SHP77 treated with DMSO at 0.1 percent for 48 hours (cell line): ENCODE data around the gene IFIT2.
"Not testable (repeated sequence)": the region's sequence is repeated elsewhere in the genome, so short reads cannot be mapped to it uniquely, and the experiment has no call there.

Experiments used
- DNase-seq: peaks from one replicate; lab custom pipeline; 2025; lab: John Stamatoyannopoulos, UW

IFIT2 gene

GRCh38 chr10:89342206-89342958 is 40.5 kb downstream of the IFIT2 start:
- peak; percentile 10 for DNase-seq

DNA sequence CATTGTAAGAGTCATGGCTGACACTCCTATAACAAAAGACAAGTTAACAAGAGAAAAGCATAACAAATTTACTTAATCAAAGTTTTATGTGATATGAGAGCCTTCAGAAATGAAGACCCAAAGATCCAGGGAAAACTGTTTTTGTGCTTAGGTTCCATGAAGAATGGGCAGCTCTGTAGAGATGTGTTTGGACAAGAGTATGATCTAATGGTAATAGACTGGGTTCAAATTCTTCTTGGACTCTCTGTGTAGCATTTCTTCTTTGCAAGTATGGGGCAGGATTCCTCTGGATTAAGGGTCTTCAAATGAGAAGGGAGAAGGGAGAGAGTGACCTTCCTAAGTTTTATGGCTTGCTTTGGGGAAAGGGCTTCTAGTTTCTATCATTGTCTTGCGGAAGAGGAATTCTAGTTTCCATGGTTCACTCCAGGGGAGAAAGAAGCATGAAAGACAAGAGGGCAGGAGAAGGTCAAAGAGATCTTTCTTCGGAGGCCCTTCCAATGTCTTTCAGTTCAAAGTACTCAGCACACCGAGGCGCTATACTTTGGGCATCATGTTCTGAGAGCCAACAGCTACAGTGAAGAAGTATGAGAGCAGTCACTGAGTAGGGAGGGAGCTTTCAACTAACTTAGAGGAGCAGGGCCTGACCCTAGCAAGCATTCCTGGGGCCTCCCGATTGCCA is 41.4 kb downstream of the IFIT2 start:
- no peak for DNase-seq

GRCh38 chr10:89344156-89344555 is 42.3 kb downstream of the IFIT2 start:
- DNase-seq, result no peak

DNA sequence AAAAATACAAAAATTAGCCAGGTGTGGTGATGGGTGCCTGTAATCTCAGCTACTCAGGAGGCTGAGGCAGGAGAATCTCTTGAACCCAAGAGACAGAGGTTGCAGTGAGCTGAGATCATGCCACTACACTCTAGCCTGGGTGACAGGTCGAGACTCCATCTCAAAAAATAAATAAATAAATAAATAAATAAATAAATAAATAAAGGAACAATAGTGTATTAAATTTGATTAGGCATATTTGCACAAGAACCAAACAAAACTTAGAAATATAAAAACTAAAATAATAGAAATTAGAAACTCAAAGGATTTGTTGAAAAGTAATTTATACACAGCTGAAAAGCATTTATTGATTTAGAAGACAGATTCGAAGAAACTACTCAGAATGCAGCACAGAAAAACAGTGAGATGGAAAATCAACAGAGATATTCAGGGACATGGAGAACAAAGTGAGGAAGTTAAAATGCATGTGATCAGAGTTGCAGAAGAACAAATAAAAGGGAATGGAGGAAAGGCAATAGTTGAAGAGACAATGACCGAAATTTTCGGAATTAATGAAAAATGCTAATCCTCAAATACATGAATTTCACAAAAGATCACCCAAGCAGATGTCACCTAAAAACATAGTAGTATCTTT is 43.6 kb downstream of the IFIT2 start:
- DNase-seq, result no peak

DNA sequence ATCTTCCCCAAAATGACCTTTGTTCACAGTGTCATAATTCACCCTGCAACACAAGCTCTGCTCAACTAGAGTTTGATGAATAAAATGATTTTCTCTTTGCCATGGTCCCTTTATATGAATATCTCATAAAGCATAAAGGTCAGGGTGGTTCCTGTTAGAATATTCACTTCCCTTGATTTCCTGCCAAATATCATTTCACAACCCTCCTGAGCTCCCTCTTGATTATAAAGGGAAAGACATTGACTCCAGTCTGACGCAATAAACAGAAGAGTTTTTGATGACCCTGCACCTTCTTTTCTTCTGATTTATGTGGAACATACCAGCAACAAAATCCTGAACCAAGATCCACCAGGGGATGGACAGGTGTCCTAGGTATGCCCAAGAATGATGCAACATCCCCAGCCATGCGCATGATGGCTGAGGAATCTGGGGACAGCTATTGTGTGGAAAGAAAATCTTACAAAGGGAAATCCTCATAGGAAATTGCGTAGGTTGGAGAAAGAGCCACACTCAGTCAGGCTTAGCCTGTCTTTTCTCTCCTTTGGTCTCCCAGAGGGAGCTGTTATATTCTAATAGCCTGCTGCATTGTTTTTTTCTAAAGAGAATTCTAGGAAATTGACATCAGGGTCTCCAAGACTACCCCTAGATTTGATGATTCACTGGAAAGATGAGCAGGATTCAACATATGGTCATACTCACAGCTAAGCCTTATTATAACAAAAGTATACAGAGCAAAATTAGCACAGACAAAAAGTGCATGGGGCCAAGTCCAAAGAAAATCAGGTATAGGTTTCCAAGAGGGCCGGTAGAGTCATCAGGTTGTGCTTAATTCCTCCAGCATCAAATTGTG is 44.8 kb downstream of the IFIT2 start:
- no peak for DNase-seq

GRCh38 chr10:89347701-89348457 is 46.0 kb downstream of the IFIT2 start:
- no peak for DNase-seq

DNA sequence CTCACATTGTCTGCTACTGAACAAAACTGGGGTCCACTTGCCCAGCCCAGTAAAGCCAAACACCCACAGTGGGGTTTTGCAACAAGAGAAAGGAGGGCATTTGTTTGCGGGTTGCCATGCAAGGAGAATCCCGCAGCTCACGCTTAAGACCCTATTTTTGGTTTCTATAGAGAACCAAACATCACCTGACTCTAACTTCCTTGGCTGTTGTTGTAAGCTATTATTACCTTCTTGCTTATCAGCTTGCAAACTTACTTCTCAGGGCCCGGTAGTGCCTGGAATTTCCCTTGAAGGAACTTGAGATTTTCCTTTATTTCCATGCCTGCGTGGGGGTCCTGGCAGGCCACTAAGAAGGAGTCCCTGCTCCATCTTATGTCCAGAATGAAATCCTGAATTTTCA is 46.6 kb downstream of the IFIT2 start:
- no peak for DNase-seq

- DNase-seq, result no peak
Observed at GRCh38 chr10:89348975-89349374, 47.1 kb downstream of the IFIT2 start.

DNA sequence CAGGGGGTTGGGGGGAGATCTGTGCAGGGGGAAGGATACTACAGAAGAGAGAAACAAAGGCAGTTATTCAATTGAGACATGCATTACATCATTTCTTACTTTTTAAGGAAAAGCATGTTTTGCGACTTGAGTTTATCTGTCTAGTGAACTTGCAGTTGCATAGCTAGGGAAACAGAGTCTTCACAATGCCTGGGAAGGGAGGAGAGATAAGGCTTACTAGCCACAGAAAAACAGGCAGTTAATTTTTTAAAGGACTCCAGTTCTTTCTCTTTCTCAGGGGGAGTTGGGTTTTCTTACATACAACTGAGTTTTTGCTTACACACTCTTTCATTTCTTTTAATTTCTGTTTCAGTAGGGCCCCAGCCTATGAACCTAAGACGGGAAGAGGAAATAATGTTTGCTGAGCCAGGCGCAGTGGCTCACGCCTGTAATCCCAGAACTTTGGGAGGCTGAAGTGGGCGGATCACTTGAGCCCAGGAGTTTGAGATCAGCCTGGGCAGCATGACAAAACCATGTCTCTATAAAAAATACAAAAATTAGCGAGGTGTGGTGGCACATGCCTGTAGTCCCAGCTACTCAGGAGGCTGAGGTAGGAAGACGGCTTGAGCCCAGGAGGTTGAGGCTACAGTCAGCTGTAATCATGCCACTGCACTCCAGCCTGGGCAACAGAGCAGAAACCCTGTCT is 48.9 kb downstream of the IFIT2 start:
- not testable (repeated sequence) for DNase-seq

GRCh38 chr10:89351412-89351779 is 49.5 kb downstream of the IFIT2 start:
- DNase-seq, result no peak

DNA sequence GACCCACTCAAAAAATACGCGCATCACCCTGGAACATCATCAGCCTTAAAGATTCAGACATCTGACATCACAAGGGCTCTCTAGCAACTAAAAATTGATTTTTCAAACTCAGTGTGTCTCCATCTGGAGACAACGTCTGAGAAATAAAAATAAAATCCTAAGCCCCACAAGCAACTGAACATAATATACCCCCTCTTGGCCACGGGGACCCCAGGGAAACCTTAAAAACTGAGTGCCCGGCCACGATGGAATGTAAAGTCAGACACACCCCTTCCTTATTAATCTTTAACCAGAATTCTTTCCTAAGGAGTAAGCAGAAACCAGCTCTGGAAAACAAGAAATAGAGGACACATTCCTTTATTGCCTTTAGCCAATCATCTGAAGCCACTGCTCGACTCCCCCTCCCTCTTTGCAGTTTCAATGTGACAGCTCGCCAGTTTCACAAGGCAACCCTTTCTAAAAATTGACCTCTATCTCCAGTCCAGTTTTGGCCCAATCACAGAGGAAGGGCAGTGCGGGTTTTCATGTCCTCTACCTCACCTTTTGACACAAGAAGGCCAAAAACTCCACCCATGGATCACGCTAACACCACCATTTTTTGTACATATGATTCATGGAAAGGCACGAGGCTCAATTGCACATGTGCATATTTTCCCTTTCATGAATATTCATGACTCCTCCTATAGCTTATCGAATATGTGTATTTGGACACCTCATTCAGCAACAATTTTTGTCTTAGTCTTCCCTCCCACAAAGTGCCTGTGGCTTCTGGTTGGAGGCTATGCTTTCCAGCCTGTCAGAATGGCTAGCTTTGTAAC is 50.1 kb downstream of the IFIT2 start:
- no peak for DNase-seq

DNA sequence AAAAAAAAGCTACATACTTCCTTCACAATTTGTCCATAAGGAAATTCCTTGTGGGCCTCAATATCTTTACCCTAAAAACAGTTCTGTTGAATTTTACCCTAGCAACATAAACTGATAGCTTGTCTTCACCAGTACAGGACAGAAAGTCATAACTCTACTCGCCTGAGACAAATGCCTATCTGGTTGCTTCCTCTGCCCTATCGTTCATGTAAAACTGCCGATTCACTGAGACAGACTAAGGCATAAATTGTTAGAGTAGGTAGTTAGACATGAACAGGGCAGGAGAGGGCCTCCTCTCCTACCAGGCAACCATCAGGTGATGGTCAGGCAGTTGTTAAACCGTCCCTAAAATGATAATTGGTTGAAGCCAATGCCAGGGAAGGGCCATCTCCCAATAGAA is 51.0 kb downstream of the IFIT2 start:
- DNase-seq, result no peak

- no peak for DNase-seq
Observed at GRCh38 chr10:89355394-89355931, 53.6 kb downstream of the IFIT2 start.

- DNase-seq, result no peak
Observed at GRCh38 chr10:89357096-89357495, 55.2 kb downstream of the IFIT2 start.

DNA sequence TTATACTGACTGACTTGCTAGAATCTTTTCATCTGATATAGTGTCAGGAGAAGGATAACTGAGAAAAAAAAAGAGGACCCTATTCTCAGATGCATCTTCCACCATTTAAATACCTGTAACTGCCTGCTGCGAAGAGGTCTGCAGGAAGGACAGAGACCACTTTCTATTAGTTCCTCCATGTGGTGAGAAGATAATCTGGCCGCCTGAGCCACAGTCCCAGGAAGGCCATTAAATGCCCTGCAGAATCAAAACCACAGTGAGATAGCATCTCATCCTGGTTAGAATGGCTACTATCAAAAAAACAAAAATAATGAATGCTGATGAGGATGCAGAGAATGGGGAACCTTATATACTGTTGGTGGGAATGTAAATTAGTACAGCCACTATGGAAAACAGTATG is 56.1 kb downstream of the IFIT2 start:
- DNase-seq, result no peak
